Measurements from ENCODE around the gene PPP1R12C. TPM values are rescaled to one million over a fixed set of nuclear protein-coding genes. Genes with fewer than 3 reads are reported as not detected.

Gene PPP1R12C
- total RNA-seq, 2 donors from 2014 or later, result 81.2 to 135 TPM

- Histone ChIP-seq H3K4me1 (peaks cover 29% of the 10 kb centered on the region), H3K4me3 (no peak overlapping the region), H3K36me3 (replicated peaks in 1 of 2; ENCODE audit: insufficient read depth in 1 of 2, low read depth in 2 of 2) (peaks cover 0 to 3% of the 10 kb centered on the region in 2 donors), H3K27ac (no peak overlapping the region), H3K9me3 (no peaks in the 10 kb centered on the region), H3K27me3 (peaks cover 0 to 13% of the 10 kb centered on the region in 2 donors)
- intact Hi-C loops (cut with DNase I), result no loop called here
- WGBS, 2 donors, result 30 to 54% methylated on average over 39 to 61 of the region's 74 CpGs
- TF ChIP-seq, protein P1, sequence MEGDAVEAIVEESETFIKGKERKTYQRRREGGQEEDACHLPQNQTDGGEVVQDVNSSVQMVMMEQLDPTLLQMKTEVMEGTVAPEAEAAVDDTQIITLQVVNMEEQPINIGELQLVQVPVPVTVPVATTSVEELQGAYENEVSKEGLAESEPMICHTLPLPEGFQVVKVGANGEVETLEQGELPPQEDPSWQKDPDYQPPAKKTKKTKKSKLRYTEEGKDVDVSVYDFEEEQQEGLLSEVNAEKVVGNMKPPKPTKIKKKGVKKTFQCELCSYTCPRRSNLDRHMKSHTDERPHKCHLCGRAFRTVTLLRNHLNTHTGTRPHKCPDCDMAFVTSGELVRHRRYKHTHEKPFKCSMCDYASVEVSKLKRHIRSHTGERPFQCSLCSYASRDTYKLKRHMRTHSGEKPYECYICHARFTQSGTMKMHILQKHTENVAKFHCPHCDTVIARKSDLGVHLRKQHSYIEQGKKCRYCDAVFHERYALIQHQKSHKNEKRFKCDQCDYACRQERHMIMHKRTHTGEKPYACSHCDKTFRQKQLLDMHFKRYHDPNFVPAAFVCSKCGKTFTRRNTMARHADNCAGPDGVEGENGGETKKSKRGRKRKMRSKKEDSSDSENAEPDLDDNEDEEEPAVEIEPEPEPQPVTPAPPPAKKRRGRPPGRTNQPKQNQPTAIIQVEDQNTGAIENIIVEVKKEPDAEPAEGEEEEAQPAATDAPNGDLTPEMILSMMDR (IDR thresholded peaks at IDR 0.05), result no peak
- TF ChIP-seq POLR2A (IDR thresholded peaks at IDR 0.05), result no peak
- ATAC-seq (peak; percentile 64), DNase-seq (peak; percentile 70 to 81 (median 79))
These were observed 30.5 kb downstream of the PPP1R12C start for GRCh38 chr19:55086730-55087541.

DNA sequence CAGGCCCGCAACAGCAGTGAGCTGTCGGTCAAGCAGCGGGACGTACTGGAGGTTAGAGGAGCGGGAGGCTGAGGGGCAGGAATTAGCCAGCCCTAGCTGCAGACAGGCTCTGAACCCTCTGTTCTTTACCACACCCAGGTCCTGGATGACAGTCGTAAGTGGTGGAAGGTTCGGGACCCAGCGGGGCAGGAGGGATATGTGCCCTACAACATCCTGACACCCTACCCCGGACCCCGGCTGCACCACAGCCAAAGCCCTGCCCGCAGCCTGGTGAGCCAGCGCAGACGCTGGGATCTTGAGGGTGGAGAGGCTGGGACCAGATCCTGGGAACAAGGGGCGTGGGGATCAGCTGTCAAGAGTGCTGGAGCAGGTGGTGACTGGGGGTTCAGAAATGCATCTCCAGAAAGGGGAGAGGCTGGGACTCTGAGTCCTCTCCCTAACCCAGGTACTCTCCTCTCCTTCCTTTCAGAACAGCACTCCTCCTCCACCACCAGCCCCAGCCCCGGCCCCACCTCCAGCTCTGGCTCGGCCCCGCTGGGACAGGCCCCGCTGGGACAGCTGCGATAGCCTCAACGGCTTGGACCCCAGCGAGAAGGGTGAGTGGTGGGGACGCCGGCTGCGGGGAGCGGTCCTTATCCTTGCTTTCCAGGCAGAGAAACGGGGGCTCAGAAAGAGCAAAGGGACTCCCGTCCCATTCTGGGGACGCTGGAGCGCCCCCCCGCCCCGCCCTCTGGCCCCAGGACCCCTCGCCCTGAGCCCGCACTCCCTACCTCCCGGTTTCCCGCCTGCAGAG is 31.3 kb downstream of the PPP1R12C start:
- Histone ChIP-seq H3K36me3 (replicated peaks in 1 of 2; ENCODE audit: insufficient read depth in 1 of 2, low read depth in 2 of 2) (no peaks in the 10 kb centered on the region), H3K27me3 (peaks cover 0 to 17% of the 10 kb centered on the region in 2 donors), H3K4me3 (no peak overlapping the region), H3K4me1 (peaks cover 35% of the 10 kb centered on the region), H3K9me3 (no peaks in the 10 kb centered on the region), H3K27ac (no peak overlapping the region)
- ATAC-seq (no peak), DNase-seq (peak in 1 of 4 donors; percentile 9)
- TF ChIP-seq POLR2A (IDR thresholded peaks at IDR 0.05), result no peak
- TF ChIP-seq, protein P1 (IDR thresholded peaks at IDR 0.05), result no peak
- WGBS, 2 donors, result 50 to 65% methylated on average over 15 to 28 of the region's 35 CpGs
- intact Hi-C loops (cut with DNase I), result no loop called here

DNA sequence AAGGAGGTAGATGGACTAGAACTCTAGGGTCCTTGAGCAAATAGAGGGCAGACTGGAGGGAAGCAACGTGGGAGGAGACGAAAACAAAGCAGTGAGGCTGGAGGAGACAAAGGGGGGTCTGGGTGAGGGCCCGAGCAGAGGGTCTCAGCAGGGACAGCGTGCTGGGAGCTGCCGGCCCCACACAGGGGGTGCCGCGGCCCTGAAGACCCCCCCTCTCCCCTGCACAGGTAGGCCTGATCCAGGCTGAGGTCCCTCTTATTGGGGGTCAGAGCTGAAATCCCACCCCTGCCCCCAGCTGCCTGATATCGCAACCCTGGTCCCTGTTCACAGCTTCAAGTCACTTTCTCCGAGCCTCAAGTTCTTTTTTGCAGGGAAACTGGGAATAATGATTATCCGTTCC is 33.0 kb downstream of the PPP1R12C start:
- H3K27me3 ChIP-seq, result peaks cover 0 to 19% of the 10 kb centered on the region in 2 donors
- ATAC-seq, result no peak

DNA sequence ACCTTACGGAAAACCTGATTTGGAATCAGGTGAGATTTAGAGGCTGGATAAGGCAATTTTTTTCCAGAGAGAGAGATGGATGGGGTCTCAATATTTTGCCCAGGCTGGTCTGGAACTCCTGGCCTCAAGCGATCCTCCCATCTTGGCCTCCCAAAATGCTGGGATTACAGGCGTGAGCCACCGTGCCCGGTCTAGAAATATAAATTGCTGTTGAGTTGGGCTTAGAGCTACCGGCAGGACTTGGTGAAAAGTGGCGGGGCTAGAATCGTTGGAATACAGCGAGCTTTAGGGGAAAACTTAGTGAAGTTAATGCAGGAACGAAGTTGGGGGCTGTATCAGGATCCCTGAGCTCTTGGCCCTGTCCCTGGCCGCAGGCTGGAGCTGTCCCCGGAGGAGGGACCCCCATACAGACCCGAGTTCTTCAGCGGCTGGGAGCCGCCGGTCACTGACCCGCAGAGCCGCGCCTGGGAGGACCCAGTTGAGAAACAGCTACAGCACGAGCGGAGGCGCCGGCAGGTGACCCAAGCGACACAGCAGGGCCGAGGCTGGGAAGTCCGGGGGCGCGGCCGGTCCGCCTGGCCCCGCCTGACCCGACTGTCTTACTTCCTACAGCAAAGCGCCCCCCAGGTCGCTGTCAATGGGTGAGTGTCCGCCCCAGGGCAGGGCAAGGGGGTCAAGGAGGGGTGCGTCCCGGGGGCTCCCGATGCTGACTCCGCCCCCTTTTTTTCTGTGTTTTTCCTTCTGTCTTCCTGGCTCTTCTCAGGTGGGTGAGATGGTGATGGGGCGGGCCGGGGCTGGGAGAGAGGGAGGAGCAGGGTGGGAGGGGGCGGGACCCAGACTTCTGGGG is 34.2 kb downstream of the PPP1R12C start:
- ATAC-seq (no peak), DNase-seq (no peak)
- Histone ChIP-seq H3K27me3 (peaks cover 0 to 22% of the 10 kb centered on the region in 2 donors), H3K4me3 (no peak overlapping the region), H3K36me3 (replicated peaks in 1 of 2; ENCODE audit: insufficient read depth in 1 of 2, low read depth in 2 of 2) (no peaks in the 10 kb centered on the region), H3K9me3 (no peaks in the 10 kb centered on the region), H3K4me1 (peaks cover 47% of the 10 kb centered on the region), H3K27ac (no peak overlapping the region)
- TF ChIP-seq POLR2A (IDR thresholded peaks at IDR 0.05), result no peak
- TF ChIP-seq, protein P1 (IDR thresholded peaks at IDR 0.05), result no peak
- 59 to 61% methylated on average over 29 to 32 of the region's 42 CpGs for WGBS, 2 donors
- intact Hi-C loops (cut with DNase I), result no loop called here

More for the DNA sequence above, 33.0 kb downstream of the PPP1R12C start:
- TF ChIP-seq, protein P1 (IDR thresholded peaks at IDR 0.05), result no peak
- TF ChIP-seq POLR2A (IDR thresholded peaks at IDR 0.05), result no peak
- Histone ChIP-seq H3K4me1 (peaks cover 50% of the 10 kb centered on the region), H3K36me3 (replicated peaks in 1 of 2; ENCODE audit: insufficient read depth in 1 of 2, low read depth in 2 of 2) (no peaks in the 10 kb centered on the region), H3K27ac (no peak overlapping the region), H3K4me3 (no peak overlapping the region), H3K9me3 (no peaks in the 10 kb centered on the region)
- DNase-seq, result no peak
- 77 to 78% methylated on average over 7 to 10 of the region's 10 CpGs for WGBS, 2 donors
- intact Hi-C loops (cut with DNase I), result no loop called here

All from body of pancreas (tissue), 4 donors.